ENCODE measurements around the gene SLC15A3.
"Not testable (repeated sequence)": the region's sequence is repeated elsewhere in the genome, so short reads cannot be mapped to it uniquely, and the experiment has no call there.

The SLC15A3 gene

DNA sequence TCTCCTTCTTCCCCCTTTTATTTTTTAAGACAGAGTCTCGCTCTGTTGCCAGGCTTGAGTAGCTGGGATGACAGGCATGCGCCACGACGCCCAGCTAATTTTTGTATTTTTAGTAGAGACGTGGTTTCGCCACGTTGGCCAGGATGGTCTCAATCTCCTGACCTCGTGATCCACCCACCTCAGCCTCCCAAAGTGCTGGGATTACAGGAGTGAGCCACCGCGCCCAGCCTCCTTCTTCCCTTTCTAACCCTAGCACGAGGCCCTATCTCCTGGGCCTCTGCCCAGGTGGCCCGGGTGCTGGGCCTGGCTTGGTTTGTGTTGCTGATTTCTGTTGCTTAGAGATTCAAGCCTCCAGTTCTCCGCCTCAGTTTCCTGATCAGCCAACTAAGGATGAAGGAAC is 22.3 kb upstream of the SLC15A3 start:
- not testable (repeated sequence) for H3K4me2 ChIP-seq (ENCODE audit: low read length); H3K36me3 ChIP-seq (ENCODE audit: control insufficient read depth, insufficient read depth, low read length); H2BK120ac ChIP-seq (ENCODE audit: low read depth, low read length); H3K27me3 ChIP-seq (ENCODE audit: insufficient read depth, low read length, poor library complexity); H3K79me1 ChIP-seq (ENCODE audit: low read length); H3K23ac ChIP-seq (ENCODE audit: low read length); DNase-seq; H2AK5ac ChIP-seq (ENCODE audit: low read length); H3K4me3 ChIP-seq (ENCODE audit: low read length); H3K4me1 ChIP-seq (ENCODE audit: control insufficient read depth, low read depth, low read length); H2BK15ac ChIP-seq (replicated peaks; ENCODE audit: low read depth); H3K79me2 ChIP-seq (ENCODE audit: control insufficient read depth, insufficient read depth, low read length); H4K5ac ChIP-seq (ENCODE audit: low read length); H2BK5ac ChIP-seq (ENCODE audit: low read length); H3K56ac ChIP-seq (ENCODE audit: low read length); H3K18ac ChIP-seq (ENCODE audit: low read length); H3K27ac ChIP-seq (ENCODE audit: low read depth, low read length); H3K4ac ChIP-seq (ENCODE audit: low read depth, low read length); H4K8ac ChIP-seq (ENCODE audit: low read depth, low read length); H3K9ac ChIP-seq (ENCODE audit: low read length)
- no CpG with 5 or more reads among the region's 13 CpGs for WGBS (ENCODE audit: extremely low coverage, insufficient coverage, low lambda C conversion rate)

- H3K4ac ChIP-seq (ENCODE audit: low read depth, low read length), result no peak overlapping the region
These were observed 21.7 kb upstream of the SLC15A3 start for GRCh38 chr11:60973699-60974098.

GRCh38 chr11:60972182-60973030 is 20.4 kb upstream of the SLC15A3 start:
- no peak overlapping the region for H2BK5ac ChIP-seq (ENCODE audit: low read length)
- no peak overlapping the region for H3K23ac ChIP-seq (ENCODE audit: low read length)
- H3K79me1 ChIP-seq (ENCODE audit: low read length), result no peaks in the 10 kb centered on the region
- no peak overlapping the region for H3K27ac ChIP-seq (ENCODE audit: low read depth, low read length)
- no peak overlapping the region for H4K5ac ChIP-seq (ENCODE audit: low read length)
- no peaks in the 10 kb centered on the region for H3K36me3 ChIP-seq (ENCODE audit: control insufficient read depth, insufficient read depth, low read length)
- no peak overlapping the region for H2BK120ac ChIP-seq (ENCODE audit: low read depth, low read length)
- no CpG with 5 or more reads among the region's 15 CpGs for WGBS (ENCODE audit: extremely low coverage, insufficient coverage, low lambda C conversion rate)
- H2BK15ac ChIP-seq (replicated peaks; ENCODE audit: low read depth), result no peak overlapping the region
- H3K18ac ChIP-seq (ENCODE audit: low read length), result no peak overlapping the region
- H3K4me1 ChIP-seq (ENCODE audit: control insufficient read depth, low read depth, low read length), result no peaks in the 10 kb centered on the region
- no peak overlapping the region for H4K8ac ChIP-seq (ENCODE audit: low read depth, low read length)
- H3K4me2 ChIP-seq (ENCODE audit: low read length), result no peak overlapping the region
- H2AK5ac ChIP-seq (ENCODE audit: low read length), result no peak overlapping the region
- no peaks in the 10 kb centered on the region for H3K79me2 ChIP-seq (ENCODE audit: control insufficient read depth, insufficient read depth, low read length)
- no peaks in the 10 kb centered on the region for H3K27me3 ChIP-seq (ENCODE audit: insufficient read depth, low read length, poor library complexity)
- DNase-seq, result no peak
- no peak overlapping the region for H3K4ac ChIP-seq (ENCODE audit: low read depth, low read length)
- H3K56ac ChIP-seq (ENCODE audit: low read length), result no peak overlapping the region
- no peak overlapping the region for H3K4me3 ChIP-seq (ENCODE audit: low read length)
- no peak overlapping the region for H3K9ac ChIP-seq (ENCODE audit: low read length)

More at GRCh38 chr11:60973699-60974098, 21.7 kb upstream of the SLC15A3 start:
- Histone ChIP-seq H3K4me2 (ENCODE audit: low read length) (no peak overlapping the region), H3K23ac (ENCODE audit: low read length) (no peak overlapping the region), H3K56ac (ENCODE audit: low read length) (no peak overlapping the region), H2BK15ac (replicated peaks; ENCODE audit: low read depth) (no peak overlapping the region), H3K4me3 (ENCODE audit: low read length) (no peak overlapping the region), H3K79me1 (ENCODE audit: low read length) (no peaks in the 10 kb centered on the region), H2AK5ac (ENCODE audit: low read length) (no peak overlapping the region), H3K36me3 (ENCODE audit: control insufficient read depth, insufficient read depth, low read length) (no peaks in the 10 kb centered on the region), H3K27ac (ENCODE audit: low read depth, low read length) (no peak overlapping the region), H3K4me1 (ENCODE audit: control insufficient read depth, low read depth, low read length) (no peaks in the 10 kb centered on the region), H4K5ac (ENCODE audit: low read length) (no peak overlapping the region), H3K9ac (ENCODE audit: low read length) (no peak overlapping the region), H4K8ac (ENCODE audit: low read depth, low read length) (no peak overlapping the region), H3K79me2 (ENCODE audit: control insufficient read depth, insufficient read depth, low read length) (no peaks in the 10 kb centered on the region), H2BK5ac (ENCODE audit: low read length) (no peak overlapping the region), H3K18ac (ENCODE audit: low read length) (no peak overlapping the region), H3K27me3 (ENCODE audit: insufficient read depth, low read length, poor library complexity) (no peaks in the 10 kb centered on the region), H2BK120ac (ENCODE audit: low read depth, low read length) (no peak overlapping the region)
- DNase-seq, result no peak
- no CpG with 5 or more reads among the region's 6 CpGs for WGBS (ENCODE audit: extremely low coverage, insufficient coverage, low lambda C conversion rate)

DNA sequence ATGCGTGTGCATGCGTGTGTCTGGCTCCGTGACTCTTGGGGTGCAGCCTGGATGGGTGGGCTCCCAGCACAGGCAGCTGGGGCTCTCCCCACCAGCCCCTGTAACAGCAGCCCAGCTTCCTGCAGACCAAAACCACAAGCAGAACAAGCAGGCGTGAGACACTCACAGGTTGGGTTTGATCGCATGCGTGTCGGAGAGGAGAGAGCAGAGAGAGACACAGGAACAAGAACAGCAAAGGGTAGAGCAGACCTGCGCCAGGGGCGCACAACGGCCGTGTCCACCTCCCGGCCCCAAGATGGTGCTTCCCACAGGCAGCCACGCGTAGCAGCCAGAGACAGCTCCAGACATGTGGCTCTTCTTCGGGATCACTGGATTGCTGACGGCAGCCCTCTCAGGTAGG is 19.5 kb upstream of the SLC15A3 start, which contains the start of gene CD6:
TSS of gene CD6 (plus strand) at position 161 of the 400 bp plus-strand sequence. CDS start at position 347, 186 bp downstream.
- H4K8ac ChIP-seq (ENCODE audit: low read depth, low read length), result no peak within 1 kb of the TSS
- H3K27ac ChIP-seq (ENCODE audit: low read depth, low read length), result no peak within 1 kb of the TSS
- H3K4me1 ChIP-seq (ENCODE audit: control insufficient read depth, low read depth, low read length), result no peaks in the 10 kb centered on the region
- WGBS (ENCODE audit: extremely low coverage, insufficient coverage, low lambda C conversion rate), result no CpG with 5 or more reads among the region's 16 CpGs
- H3K56ac ChIP-seq (ENCODE audit: low read length), result no peak within 1 kb of the TSS
- no peaks in the 10 kb centered on the region for H3K79me1 ChIP-seq (ENCODE audit: low read length)
- no peaks in the 10 kb centered on the region for H3K79me2 ChIP-seq (ENCODE audit: control insufficient read depth, insufficient read depth, low read length)
- H3K4ac ChIP-seq (ENCODE audit: low read depth, low read length), result no peak within 1 kb of the TSS
- no peak within 1 kb of the TSS for H2BK5ac ChIP-seq (ENCODE audit: low read length)
- H3K9ac ChIP-seq (ENCODE audit: low read length), result no peak within 1 kb of the TSS
- no peak within 1 kb of the TSS for H4K5ac ChIP-seq (ENCODE audit: low read length)
- H2BK120ac ChIP-seq (ENCODE audit: low read depth, low read length), result no peak within 1 kb of the TSS
- H2BK15ac ChIP-seq (replicated peaks; ENCODE audit: low read depth), result no peak within 1 kb of the TSS
- no peak within 1 kb of the TSS for H3K23ac ChIP-seq (ENCODE audit: low read length)
- no peak within 1 kb of the TSS for H3K4me3 ChIP-seq (ENCODE audit: low read length)
- H3K18ac ChIP-seq (ENCODE audit: low read length), result no peak within 1 kb of the TSS
- H2AK5ac ChIP-seq (ENCODE audit: low read length), result no peak within 1 kb of the TSS
- DNase-seq, result no peak
- no peak within 1 kb of the TSS for H3K4me2 ChIP-seq (ENCODE audit: low read length)
- no peaks in the 10 kb centered on the region for H3K27me3 ChIP-seq (ENCODE audit: insufficient read depth, low read length, poor library complexity)
- H3K36me3 ChIP-seq (ENCODE audit: control insufficient read depth, insufficient read depth, low read length), result no peaks in the 10 kb centered on the region

DNA sequence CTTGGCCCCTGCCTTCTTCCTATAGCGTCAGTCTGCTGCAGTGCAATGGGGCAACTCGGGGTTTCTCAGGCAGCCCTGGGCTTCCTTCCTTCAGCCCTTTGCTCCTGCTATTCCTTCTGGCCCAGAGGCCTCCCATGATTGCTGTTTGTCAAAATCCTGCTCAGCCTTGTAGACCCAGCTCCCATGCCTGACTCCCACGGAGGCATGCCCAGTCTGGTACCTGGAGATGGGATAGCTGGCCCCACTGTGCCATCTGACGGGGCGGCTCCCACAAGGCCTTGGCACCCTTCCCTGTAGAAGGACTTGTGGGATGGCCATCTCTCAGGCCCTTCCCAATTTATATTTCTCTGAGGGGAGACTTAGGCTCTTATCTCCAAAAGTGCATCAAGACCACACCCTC is 18.9 kb upstream of the SLC15A3 start:
- Histone ChIP-seq H4K8ac (ENCODE audit: low read depth, low read length) (no peak overlapping the region), H3K9ac (ENCODE audit: low read length) (no peak overlapping the region), H3K79me2 (ENCODE audit: control insufficient read depth, insufficient read depth, low read length) (no peaks in the 10 kb centered on the region), H3K18ac (ENCODE audit: low read length) (no peak overlapping the region), H3K27me3 (ENCODE audit: insufficient read depth, low read length, poor library complexity) (no peaks in the 10 kb centered on the region), H2AK5ac (ENCODE audit: low read length) (no peak overlapping the region), H4K5ac (ENCODE audit: low read length) (no peak overlapping the region), H3K36me3 (ENCODE audit: control insufficient read depth, insufficient read depth, low read length) (no peaks in the 10 kb centered on the region), H3K4me1 (ENCODE audit: control insufficient read depth, low read depth, low read length) (no peaks in the 10 kb centered on the region), H3K27ac (ENCODE audit: low read depth, low read length) (no peak overlapping the region), H2BK5ac (ENCODE audit: low read length) (no peak overlapping the region), H3K79me1 (ENCODE audit: low read length) (no peaks in the 10 kb centered on the region), H3K4ac (ENCODE audit: low read depth, low read length) (no peak overlapping the region), H3K23ac (ENCODE audit: low read length) (no peak overlapping the region), H3K4me3 (ENCODE audit: low read length) (no peak overlapping the region), H3K56ac (ENCODE audit: low read length) (no peak overlapping the region), H2BK120ac (ENCODE audit: low read depth, low read length) (no peak overlapping the region), H3K4me2 (ENCODE audit: low read length) (no peak overlapping the region), H2BK15ac (replicated peaks; ENCODE audit: low read depth) (no peak overlapping the region)
- WGBS (ENCODE audit: extremely low coverage, insufficient coverage, low lambda C conversion rate), result no CpG with 5 or more reads among the region's 5 CpGs
- DNase-seq, result no peak

All from mesendoderm (in vitro differentiated cells).